Glutamatergic neuron (in vitro differentiated cells): Measurements from ENCODE around the gene ITK. TPM values are rescaled to one million over a fixed set of nuclear protein-coding genes. Genes with fewer than 3 reads are reported as not detected.

Experiments
- DNase-seq: peaks from one replicate; pipeline ENCODE4 v3.0.0; 2022
- H3K27ac Mint-ChIP-seq: one replicate; pipeline ENCODE4 v1.8.0; 2020; ENCODE audit warnings: mild to moderate bottlenecking, mixed read lengths, inconsistent platforms; ENCODE audit not compliant: unreplicated experiment
- H3K27me3 Mint-ChIP-seq: one replicate; pipeline ENCODE4 v1.8.0; 2020; ENCODE audit warnings: mild to moderate bottlenecking, moderate library complexity, mixed read lengths, inconsistent platforms; ENCODE audit not compliant: unreplicated experiment
- H3K36me3 Mint-ChIP-seq: one replicate; pipeline ENCODE4 v1.8.0; 2020; ENCODE audit warnings: mild to moderate bottlenecking, mixed read lengths, inconsistent platforms; ENCODE audit not compliant: unreplicated experiment
- H3K4me1 Mint-ChIP-seq: one replicate; pipeline ENCODE4 v1.8.0; 2020; ENCODE audit warnings: mild to moderate bottlenecking, low read depth, mixed read lengths, inconsistent platforms; ENCODE audit not compliant: unreplicated experiment
- H3K4me3 Mint-ChIP-seq: one replicate; pipeline ENCODE4 v1.8.0; 2020; ENCODE audit warnings: mild to moderate bottlenecking, mixed read lengths, inconsistent platforms; ENCODE audit not compliant: unreplicated experiment
- H3K9me3 Mint-ChIP-seq: one replicate; pipeline ENCODE4 v1.8.0; 2020; ENCODE audit warnings: mild to moderate bottlenecking, moderate library complexity, mixed read lengths, inconsistent platforms; ENCODE audit not compliant: unreplicated experiment
- CTCF ChIP-seq: fragments of 200-600 bp; sonication (generic); IDR thresholded peaks from one replicate; pipeline ENCODE4 v1.5.0; 2021; ENCODE audit not compliant: partially characterized antibody, unreplicated experiment
- total RNA-seq: library from RNA; stranded (reverse); fragmentation: NEBNext Ultra II Directional; extraction: Animal tissue kit (Norgen Biotek cat#: 25700); gene quantifications from one replicate; pipeline ENCODE4 v1.2.1, GENCODE V29; 2021; ENCODE audit not compliant: unreplicated experiment

ITK gene
- total RNA-seq, 1 donor from 2014 or later = not detected

DNA sequence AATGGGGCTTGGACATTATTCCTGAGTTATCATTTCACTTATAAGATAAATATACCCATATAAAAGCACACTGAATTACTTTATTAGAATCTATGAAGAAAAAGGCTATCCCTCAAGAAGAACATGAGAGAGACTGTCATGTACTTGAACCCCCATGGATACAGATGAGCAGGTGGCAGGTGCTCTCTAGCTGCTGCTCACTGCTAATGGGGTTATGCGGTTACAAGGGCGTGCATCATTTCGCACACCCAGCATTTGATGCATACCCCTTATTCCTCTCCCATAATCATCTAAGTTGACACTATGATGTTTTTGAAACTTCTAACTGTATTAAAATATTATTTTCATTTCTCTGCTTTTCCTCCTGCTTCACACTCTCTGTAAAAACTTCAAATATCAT, 16.4 kb downstream of the ITK start:
- no peak overlapping the region for H3K4me3 Mint-ChIP-seq
- no peaks in the 10 kb centered on the region for H3K9me3 Mint-ChIP-seq
- no peak for DNase-seq
- H3K4me1 Mint-ChIP-seq = no peaks in the 10 kb centered on the region
- no peak overlapping the region for H3K27ac Mint-ChIP-seq
- H3K36me3 Mint-ChIP-seq = no peaks in the 10 kb centered on the region
- no peak for TF ChIP-seq CTCF
- no peaks in the 10 kb centered on the region for H3K27me3 Mint-ChIP-seq

DNA sequence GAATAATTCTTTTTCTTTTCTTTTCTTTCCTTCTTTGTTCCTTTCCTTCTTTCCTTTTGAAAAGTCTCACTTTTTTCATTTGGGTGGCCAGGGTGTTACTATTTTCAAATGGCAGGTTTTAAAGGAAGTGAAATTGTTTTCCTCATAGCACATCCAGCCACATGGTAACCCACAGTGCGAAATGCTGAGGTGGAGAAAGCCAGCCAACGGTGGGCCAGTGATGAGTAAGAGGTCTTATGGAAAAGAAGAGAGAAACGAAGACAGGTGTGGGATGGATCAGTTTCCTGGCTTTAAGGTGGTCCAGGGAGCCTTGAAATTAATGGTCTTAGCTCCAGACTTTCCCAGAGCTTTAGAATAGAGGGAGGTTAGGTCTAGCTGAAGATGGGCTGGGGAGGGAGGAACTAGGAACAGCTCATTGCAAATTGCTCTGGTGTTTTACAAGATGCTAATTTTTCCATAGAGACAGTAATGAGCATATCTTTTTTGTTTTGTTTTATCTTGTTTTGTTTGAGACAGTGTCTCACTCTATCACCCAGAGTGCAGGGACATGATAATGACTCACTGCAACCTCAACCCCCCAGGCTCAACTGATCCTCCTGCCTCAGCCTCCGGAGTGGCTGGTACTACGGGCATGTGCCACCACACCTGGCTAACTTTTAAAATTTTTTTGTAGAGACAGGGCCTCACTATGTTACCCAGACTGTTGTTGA, 17.8 kb downstream of the ITK start:
- H3K27me3 Mint-ChIP-seq = no peaks in the 10 kb centered on the region
- no peaks in the 10 kb centered on the region for H3K9me3 Mint-ChIP-seq
- no peaks in the 10 kb centered on the region for H3K4me1 Mint-ChIP-seq
- DNase-seq = no peak
- no peak overlapping the region for H3K27ac Mint-ChIP-seq
- no peaks in the 10 kb centered on the region for H3K36me3 Mint-ChIP-seq
- no peak for TF ChIP-seq CTCF
- no peak overlapping the region for H3K4me3 Mint-ChIP-seq

DNA sequence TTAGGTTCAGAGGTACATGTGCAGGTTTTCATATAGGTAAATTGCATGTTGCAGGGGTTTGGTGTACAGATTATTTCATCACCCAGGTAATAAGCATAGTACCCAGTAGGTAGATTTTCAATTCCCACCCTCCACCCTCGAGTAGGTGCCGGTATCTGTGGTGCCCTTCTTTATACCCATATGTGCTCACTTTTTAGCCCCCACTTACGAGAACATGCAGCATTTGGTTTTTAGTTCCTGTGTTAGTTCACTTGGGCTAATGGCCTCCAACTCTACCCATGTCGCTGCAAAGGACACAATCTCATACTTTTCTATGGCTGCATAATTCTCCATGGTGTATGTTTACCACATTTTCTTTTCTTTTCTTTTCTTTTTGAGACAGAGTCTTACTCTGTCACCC, 21.2 kb downstream of the ITK start:
- no peak for TF ChIP-seq CTCF
- H3K36me3 Mint-ChIP-seq = no peaks in the 10 kb centered on the region

GRCh38 chr5:157203417-157203816, 22.8 kb downstream of the ITK start:
- Mint-ChIP-seq H3K36me3 (no peaks in the 10 kb centered on the region), H3K9me3 (no peaks in the 10 kb centered on the region), H3K4me1 (no peaks in the 10 kb centered on the region), H3K4me3 (no peak overlapping the region), H3K27me3 (no peaks in the 10 kb centered on the region), H3K27ac (no peak overlapping the region)
- TF ChIP-seq CTCF = no peak
- no peak for DNase-seq

More for the DNA sequence above, 21.2 kb downstream of the ITK start:
- no peak overlapping the region for H3K27ac Mint-ChIP-seq
- H3K4me1 Mint-ChIP-seq = no peaks in the 10 kb centered on the region
- no peak overlapping the region for H3K4me3 Mint-ChIP-seq
- H3K27me3 Mint-ChIP-seq = no peaks in the 10 kb centered on the region
- H3K9me3 Mint-ChIP-seq = no peaks in the 10 kb centered on the region
- no peak for DNase-seq

DNA sequence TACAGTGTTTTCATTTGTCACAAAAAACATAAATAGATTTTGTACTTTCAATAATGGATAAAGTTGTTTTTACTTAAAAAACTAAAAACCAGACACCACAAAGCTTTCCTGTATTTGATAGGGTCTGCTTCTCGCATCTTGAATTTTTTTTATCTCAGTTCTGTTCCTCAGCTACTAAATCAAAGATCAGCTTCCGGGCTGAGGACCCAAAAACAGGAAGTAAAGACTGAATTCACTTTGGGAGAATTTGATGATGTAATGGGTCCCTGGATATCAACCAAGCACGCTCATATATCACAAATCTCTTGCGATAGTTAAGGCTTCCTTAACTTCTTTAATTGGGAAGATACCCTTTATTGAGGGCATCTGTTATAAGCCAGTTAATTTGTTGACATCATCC, 24.1 kb downstream of the ITK start:
- no peaks in the 10 kb centered on the region for H3K36me3 Mint-ChIP-seq
- no peak overlapping the region for H3K4me3 Mint-ChIP-seq
- H3K27me3 Mint-ChIP-seq = no peaks in the 10 kb centered on the region
- H3K9me3 Mint-ChIP-seq = no peaks in the 10 kb centered on the region
- H3K4me1 Mint-ChIP-seq = no peaks in the 10 kb centered on the region
- TF ChIP-seq CTCF = no peak
- no peak for DNase-seq
- no peak overlapping the region for H3K27ac Mint-ChIP-seq
